H4 (cell line): ENCODE data around the gene UGT2B17. TPM values are rescaled to one million over a fixed set of nuclear protein-coding genes. Genes with fewer than 3 reads are reported as not detected.

Source experiments
- DNase-seq: peaks from one replicate; pipeline ENCODE4 v3.0.0-alpha.2; 2015; ENCODE audit warnings: low spot score
- total RNA-seq: library from RNA; depleted of rRNA; stranded (reverse); fragments of >200 nt; shearing (Covaris generic); gene quantifications from 2 replicates; pipeline ENCODE4 v1.2.3, GENCODE V29; 2014; rRNA removed

UGT2B17 gene
- total RNA-seq, 1 experiment from 2014 or later: not detected

GRCh38 chr4:68489338-68489737 is 86.8 kb downstream of the UGT2B17 start:
- DNase-seq: no peak

Other genes with a start within 250 kb of the UGT2B17 start
- 19.7 and 31.8 TPM in 2 replicates for gene YTHDC1, start 226.2 kb downstream of the UGT2B17 start, total RNA-seq
- not detected in 2 replicates for gene TMPRSS11E, start 128.9 kb downstream of the UGT2B17 start, total RNA-seq
- not detected in 2 replicates for gene UGT2B15, start 94.3 kb upstream of the UGT2B17 start, total RNA-seq
- not detected in 2 replicates for gene UGT2B10, start 239.7 kb upstream of the UGT2B17 start, total RNA-seq